GM18858 (cell line): ENCODE data around the gene RNASEH1.

Source experiments
- ATAC-seq: cut with Tn5 transposase; IDR thresholded peaks from one replicate; pipeline ENCODE4 v1.9.1; 2021; ENCODE audit not compliant: unreplicated experiment

RNASEH1 gene

GRCh38 chr2:3563521-3563976 is 5.4 kb upstream of the RNASEH1 start:
- peak; percentile 40 for ATAC-seq

DNA sequence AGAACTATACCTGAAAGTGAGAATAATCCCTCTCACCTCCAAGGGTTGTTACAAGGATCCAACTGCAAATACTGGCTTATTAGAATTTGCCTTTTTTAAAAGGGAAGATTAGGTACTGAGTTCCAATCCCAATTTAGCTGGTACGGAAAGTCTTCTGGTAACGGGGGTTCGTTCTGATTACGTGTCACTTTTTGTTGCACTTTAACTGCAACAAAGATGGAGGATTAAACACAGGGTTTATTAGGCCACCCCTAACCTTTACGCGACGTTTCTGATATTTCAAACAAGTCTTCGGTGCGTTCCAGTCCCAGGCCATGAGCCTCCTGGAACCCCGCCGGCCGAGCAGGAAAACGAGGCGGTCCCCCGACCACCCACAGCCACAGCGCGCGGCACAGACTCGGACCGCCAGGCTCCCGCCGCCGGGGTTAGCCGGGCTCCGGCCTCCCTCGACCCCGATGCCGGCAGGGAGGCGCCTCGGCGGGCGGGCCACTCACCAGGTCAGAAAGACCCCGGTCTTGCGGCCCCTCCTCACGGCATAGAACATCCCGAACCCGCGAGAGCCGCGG is 411 bp downstream of the RNASEH1 start:
- peak; percentile 13 for ATAC-seq

- no peak for ATAC-seq
Observed at GRCh38 chr2:3553946-3554345, 4.2 kb downstream of the RNASEH1 start.

GRCh38 chr2:3547915-3548314 is 10.2 kb downstream of the RNASEH1 start:
- no peak for ATAC-seq

- ATAC-seq = no peak
Observed at GRCh38 chr2:3545788-3546478, 12.2 kb downstream of the RNASEH1 start.

DNA sequence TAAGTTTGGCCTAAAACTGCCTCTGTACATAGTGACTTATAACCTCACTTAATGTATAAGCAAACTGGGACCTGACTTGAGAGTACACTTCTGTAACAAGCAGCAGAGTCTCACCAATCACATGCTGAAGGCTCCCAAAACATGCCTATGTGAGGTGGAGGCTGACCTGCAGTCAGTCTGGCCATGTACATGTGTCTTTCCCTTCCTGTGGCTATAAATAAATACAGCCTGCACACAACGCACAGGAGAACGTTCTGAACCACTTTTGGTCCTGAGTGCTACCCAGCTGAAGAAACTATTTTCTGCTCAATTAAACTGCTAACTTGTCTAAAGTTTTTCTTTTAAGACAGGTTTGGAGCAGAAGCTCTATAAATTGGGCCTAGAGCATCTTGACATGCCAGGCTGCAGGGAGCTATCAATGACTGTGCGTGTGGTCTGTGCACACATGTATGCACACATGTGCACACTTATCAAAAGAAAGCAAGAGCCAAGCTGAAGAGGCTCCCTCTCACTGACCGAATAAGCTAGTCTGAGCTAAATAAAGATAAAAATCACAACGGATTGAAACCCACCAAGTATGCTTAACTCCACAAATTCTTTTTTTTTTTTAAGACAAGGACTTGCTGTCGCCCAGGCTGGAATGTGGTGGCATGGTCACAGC is 15.0 kb downstream of the RNASEH1 start:
- ATAC-seq = no peak

DNA sequence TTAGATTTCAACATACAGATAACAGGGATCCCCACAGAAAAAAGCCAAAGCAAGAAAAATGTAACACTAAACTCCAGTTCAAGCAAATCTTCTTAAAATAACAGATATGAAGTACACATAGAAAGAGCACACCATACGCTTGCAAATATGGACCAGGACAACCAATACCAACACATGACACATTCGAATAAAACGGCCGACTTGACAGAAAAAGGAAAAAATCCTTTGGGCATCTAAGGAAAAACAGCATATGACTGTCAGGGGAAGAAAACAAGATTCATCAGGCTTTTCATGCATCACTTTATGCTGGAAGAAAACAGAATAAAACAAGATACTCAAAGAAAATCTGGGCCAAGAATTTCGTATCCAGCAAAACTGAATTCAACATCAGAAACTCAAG is 16.0 kb downstream of the RNASEH1 start:
- ATAC-seq = no peak

DNA sequence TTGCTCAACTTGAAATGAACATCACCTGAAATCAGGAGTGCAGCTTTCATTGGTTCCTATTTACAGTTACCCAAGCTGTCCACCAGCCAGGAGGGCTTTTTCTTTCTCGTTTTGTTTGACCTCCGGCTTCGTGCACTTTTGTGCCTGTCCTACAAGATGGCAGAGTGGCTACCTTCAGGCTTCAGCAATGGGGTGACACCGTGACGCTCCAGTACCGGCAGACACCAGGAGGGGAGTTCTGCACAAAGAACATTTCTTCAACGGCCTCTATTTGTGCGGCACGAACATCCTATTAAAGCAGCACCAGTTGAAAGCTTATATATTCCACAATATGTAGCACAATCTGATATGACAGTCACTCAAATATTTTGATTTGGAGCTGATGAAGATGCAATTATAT is 18.3 kb downstream of the RNASEH1 start:
- ATAC-seq = no peak

DNA sequence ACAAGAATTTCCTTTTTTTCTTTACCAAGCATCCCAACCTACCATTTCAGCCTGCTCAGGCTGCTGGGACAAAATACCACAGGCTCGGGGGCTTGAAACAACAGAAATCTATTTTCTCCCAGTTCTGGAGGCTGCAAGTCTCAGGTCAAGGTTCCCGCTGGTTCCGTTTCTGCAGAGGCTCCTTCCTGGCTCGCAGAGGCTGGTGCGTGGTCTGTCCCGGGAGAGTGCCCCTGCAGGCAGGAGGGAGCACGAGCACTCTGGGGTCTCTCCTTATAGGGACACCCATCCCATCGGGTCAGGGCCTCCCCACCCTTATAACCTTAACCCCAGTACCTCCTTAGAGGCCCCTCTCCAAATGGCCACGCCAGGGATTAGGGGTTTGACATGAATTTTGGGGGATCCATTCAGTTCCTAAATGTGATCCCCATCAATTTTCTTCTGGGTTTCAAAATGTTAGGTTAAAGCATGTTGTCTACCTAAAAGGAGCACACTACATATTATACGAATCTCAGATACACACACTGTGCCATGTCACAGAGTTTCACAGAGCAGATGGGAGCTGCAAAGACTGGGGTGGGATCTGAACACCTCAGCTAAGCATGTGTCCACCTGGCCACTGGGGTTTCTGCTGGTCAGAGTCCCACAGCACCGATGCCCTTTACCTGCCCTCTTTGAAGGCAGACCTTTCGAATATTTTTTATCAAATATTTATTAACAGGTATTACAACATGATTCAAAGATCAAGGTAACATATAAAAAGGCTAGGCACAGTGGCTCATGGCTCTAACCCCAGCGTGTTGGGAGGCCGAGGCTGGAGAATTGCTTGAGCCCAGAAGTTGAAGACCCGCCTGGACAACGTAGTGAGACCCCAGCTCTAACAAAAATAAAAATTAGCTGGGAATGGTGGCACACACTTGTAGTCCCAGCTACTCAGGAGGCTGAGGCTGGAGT is 21.2 kb downstream of the RNASEH1 start:
- ATAC-seq = no peak

- no peak for ATAC-seq
Observed at GRCh38 chr2:3535794-3536681, 22.1 kb downstream of the RNASEH1 start.

DNA sequence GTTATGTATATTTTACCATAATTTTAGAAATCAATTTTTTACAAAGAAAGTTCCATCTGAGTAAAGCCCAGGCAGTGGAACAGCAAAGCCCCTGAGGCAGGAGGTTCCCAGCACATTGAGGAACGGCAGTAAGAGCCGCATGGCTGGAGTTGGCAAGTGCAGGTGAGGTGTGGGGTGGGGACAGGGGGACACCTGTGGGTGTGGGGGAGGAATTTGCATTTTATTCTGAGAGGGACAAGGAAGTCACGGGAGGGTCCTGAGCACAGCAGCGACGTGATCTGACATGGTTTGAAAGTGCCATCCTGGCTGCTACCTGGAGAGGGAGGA is 22.7 kb downstream of the RNASEH1 start:
- ATAC-seq = no peak

DNA sequence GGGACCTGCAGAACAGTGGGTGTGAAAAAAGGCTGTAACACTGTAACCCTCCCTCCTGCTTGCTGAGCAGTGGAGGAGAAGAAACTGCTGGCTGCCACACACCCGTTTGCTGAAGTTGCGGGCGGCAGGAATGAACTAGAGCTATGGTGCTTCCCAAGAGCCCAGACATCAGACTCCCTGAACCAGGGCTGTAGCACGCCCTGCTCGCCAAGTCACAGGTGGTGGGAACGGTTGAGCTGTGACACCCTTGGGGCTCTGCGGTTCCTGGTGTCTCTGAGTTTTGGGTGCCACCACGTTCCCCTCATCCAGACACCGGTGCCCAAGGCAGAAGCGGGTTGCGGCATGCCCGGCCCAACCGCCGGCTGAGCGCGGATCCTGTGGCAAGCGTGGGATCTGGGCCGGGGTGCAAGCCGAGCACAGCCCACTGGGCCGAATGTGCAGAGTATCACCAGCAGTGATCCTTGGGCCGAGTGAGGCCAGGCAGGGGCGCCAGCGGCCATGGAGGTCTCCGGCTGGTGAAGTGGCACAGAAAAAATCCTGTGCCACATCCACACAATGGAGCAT is 23.8 kb downstream of the RNASEH1 start:
- ATAC-seq = no peak

GRCh38 chr2:3533836-3534235 is 24.3 kb downstream of the RNASEH1 start:
- ATAC-seq = no peak

GRCh38 chr2:3532941-3533340 is 25.2 kb downstream of the RNASEH1 start:
- ATAC-seq = no peak

- no peak for ATAC-seq
Observed at GRCh38 chr2:3529316-3530025, 28.7 kb downstream of the RNASEH1 start.

GRCh38 chr2:3527886-3528785 is 30.0 kb downstream of the RNASEH1 start:
- ATAC-seq = no peak

DNA sequence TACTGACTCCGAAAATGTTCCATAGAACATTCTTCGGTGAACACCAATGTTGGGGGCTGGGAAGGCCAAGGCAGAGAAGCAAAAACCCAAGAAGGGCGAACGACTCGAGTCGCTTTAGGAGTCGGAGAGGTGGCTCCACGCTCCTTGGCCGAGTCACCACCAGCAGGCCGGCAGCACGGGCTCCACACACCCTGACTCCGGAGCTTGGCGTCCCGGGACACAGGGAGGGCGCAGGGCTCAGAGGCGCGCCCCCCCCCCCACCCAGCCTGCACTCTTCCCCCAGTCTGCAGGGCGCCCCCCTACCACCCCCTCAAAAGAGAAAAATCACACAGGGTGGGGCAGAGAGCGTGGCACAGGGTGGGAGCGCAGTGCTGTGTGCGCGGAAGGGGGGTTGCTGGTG is 31.3 kb downstream of the RNASEH1 start:
- no peak for ATAC-seq

- no peak for ATAC-seq
Observed at GRCh38 chr2:3523551-3524041, 34.5 kb downstream of the RNASEH1 start.
